Measurements from ENCODE around the gene SLC25A5. TPM values are rescaled to one million over a fixed set of nuclear protein-coding genes. Genes with fewer than 3 reads are reported as not detected.
"Not testable (repeated sequence)": the region's sequence is repeated elsewhere in the genome, so short reads cannot be mapped to it uniquely, and the experiment has no call there.

SLC25A5 gene
- total and polyA plus RNA-seq, 4 donors: 169 to 430 (median 299) TPM

GRCh38 chrX:119427024-119427794 lies 41.0 kb upstream of the SLC25A5 start:
- DNase-seq (peak in 1 of 3 donors; percentile 16), ATAC-seq (ENCODE audit: insufficient read depth, low FRiP score) (no peak)
- Histone ChIP-seq H3K27me3 (ENCODE audit: control insufficient read depth in 3 of 3, insufficient read depth in 3 of 3, low read length in 2 of 3) (no peaks in the 10 kb centered on the region), H3K36me3 (ENCODE audit: control insufficient read depth in 4 of 4, insufficient read depth in 4 of 4, low read length in 4 of 4) (no peaks in the 10 kb centered on the region), H3K4me3 (no peak overlapping the region), H3K9ac (ENCODE audit: insufficient read depth in 1 of 2, low read length in 2 of 2) (no peak overlapping the region), H3K27ac (ENCODE audit: low read depth in 1 of 2, low read length in 1 of 2) (peak overlapping the region in 1 of 2 donors; percentile 72), H3K9me3 (ENCODE audit: control insufficient read depth in 4 of 4, insufficient read depth in 3 of 4, low read length in 3 of 4) (no peaks in the 10 kb centered on the region), H3K4me1 (ENCODE audit: control insufficient read depth in 5 of 5, insufficient read depth in 5 of 5, low read length in 5 of 5) (no peaks in the 10 kb centered on the region)
- no peak for TF ChIP-seq CTCF (IDR thresholded peaks at IDR 0.05; ENCODE audit: control extremely low read depth, extremely low read depth)
- 20 to 71% methylated on average over 9 of the region's 9 CpGs for WGBS, 2 donors

GRCh38 chrX:119427795-119428185 lies 40.5 kb upstream of the SLC25A5 start:
- ATAC-seq (ENCODE audit: insufficient read depth, low FRiP score) (no peak), DNase-seq (no peak)
- Histone ChIP-seq H3K4me1 (ENCODE audit: control insufficient read depth in 5 of 5, insufficient read depth in 5 of 5, low read length in 5 of 5) (no peaks in the 10 kb centered on the region), H3K27me3 (ENCODE audit: control insufficient read depth in 3 of 3, insufficient read depth in 3 of 3, low read length in 2 of 3) (no peaks in the 10 kb centered on the region), H3K4me3 (no peak overlapping the region), H3K27ac (ENCODE audit: low read depth in 1 of 2, low read length in 1 of 2) (no peak overlapping the region), H3K36me3 (ENCODE audit: control insufficient read depth in 4 of 4, insufficient read depth in 4 of 4, low read length in 4 of 4) (no peaks in the 10 kb centered on the region), H3K9ac (ENCODE audit: insufficient read depth in 1 of 2, low read length in 2 of 2) (no peak overlapping the region), H3K9me3 (ENCODE audit: control insufficient read depth in 4 of 4, insufficient read depth in 3 of 4, low read length in 3 of 4) (no peaks in the 10 kb centered on the region)
- no peak for TF ChIP-seq CTCF (IDR thresholded peaks at IDR 0.05; ENCODE audit: control extremely low read depth, extremely low read depth)
- WGBS, 2 donors: 58 to 72% methylated on average over 4 of the region's 4 CpGs

- Histone ChIP-seq H3K27me3 (ENCODE audit: control insufficient read depth in 3 of 3, insufficient read depth in 3 of 3, low read length in 2 of 3) (no peaks in the 10 kb centered on the region), H3K36me3 (ENCODE audit: control insufficient read depth in 4 of 4, insufficient read depth in 4 of 4, low read length in 4 of 4) (no peaks in the 10 kb centered on the region), H3K4me3 (no peak overlapping the region), H3K4me1 (ENCODE audit: control insufficient read depth in 5 of 5, insufficient read depth in 5 of 5, low read length in 5 of 5) (no peaks in the 10 kb centered on the region), H3K9me3 (ENCODE audit: control insufficient read depth in 4 of 4, insufficient read depth in 3 of 4, low read length in 3 of 4) (no peaks in the 10 kb centered on the region), H3K27ac (ENCODE audit: low read depth in 1 of 2, low read length in 1 of 2) (no peak overlapping the region), H3K9ac (ENCODE audit: insufficient read depth in 1 of 2, low read length in 2 of 2) (no peak overlapping the region)
- WGBS, 2 donors: 38 to 89% methylated on average over 3 to 4 of the region's 4 CpGs
- DNase-seq (no peak), ATAC-seq (ENCODE audit: insufficient read depth, low FRiP score) (no peak)
- TF ChIP-seq CTCF (IDR thresholded peaks at IDR 0.05; ENCODE audit: control extremely low read depth, extremely low read depth): no peak
Observed at GRCh38 chrX:119429471-119429870, 38.8 kb upstream of the SLC25A5 start.

- 84 to 100% methylated on average over 5 to 9 of the region's 17 CpGs for WGBS, 2 donors
- not testable (repeated sequence) for H3K27ac ChIP-seq (ENCODE audit: low read depth in 1 of 2, low read length in 1 of 2); ATAC-seq (ENCODE audit: insufficient read depth, low FRiP score)
Observed at GRCh38 chrX:119441295-119441694, 26.9 kb upstream of the SLC25A5 start.

More at GRCh38 chrX:119441295-119441694, 26.9 kb upstream of the SLC25A5 start:
- not testable (repeated sequence) for H3K27me3 ChIP-seq (ENCODE audit: control insufficient read depth in 3 of 3, insufficient read depth in 3 of 3, low read length in 2 of 3); H3K9ac ChIP-seq (ENCODE audit: insufficient read depth in 1 of 2, low read length in 2 of 2); H3K4me3 ChIP-seq; H3K4me1 ChIP-seq (ENCODE audit: control insufficient read depth in 5 of 5, insufficient read depth in 5 of 5, low read length in 5 of 5); DNase-seq; H3K36me3 ChIP-seq (ENCODE audit: control insufficient read depth in 4 of 4, insufficient read depth in 4 of 4, low read length in 4 of 4); H3K9me3 ChIP-seq (ENCODE audit: control insufficient read depth in 4 of 4, insufficient read depth in 3 of 4, low read length in 3 of 4)

Measured in lung (tissue), 12 donors.